Omental fat pad (tissue), 4 donors: ENCODE measurements around the gene CHST10. TPM values are rescaled to one million over a fixed set of nuclear protein-coding genes. Genes with fewer than 3 reads are reported as not detected.

Source experiments
- ATAC-seq: fragments of 150-250 bp; one replicate; pipeline ENCODE4 v1.9.1; 2016; ENCODE audit warnings: mild to moderate bottlenecking, moderate library complexity; ENCODE audit not compliant: low FRiP score
- DNase-seq: peaks from one replicate; pipeline ENCODE4 v3.0.0-alpha.2; 2019; ENCODE audit warnings: low spot score
- total RNA-seq, 4 donors: library from RNA; depleted of rRNA; stranded (reverse); fragments of >200 nt; gene quantifications; one replicate each; pipeline ENCODE4 v1.1.0, GENCODE V29; 2016
- TF ChIP-seq, protein P1 (sequence below), 3 donors: fragments of 450-650 bp; IDR thresholded peaks; one replicate each; pipeline ENCODE4 v1.5.1; 2016 to 2017; ENCODE audit warnings: antibody characterized with exemption in 3 of 3, mild to moderate bottlenecking in 3 of 3, moderate library complexity in 2 of 3

Gene CHST10
- total RNA-seq, 4 donors from 2014 or later: 6.9 to 13.2 (median 9.5) TPM

DNA sequence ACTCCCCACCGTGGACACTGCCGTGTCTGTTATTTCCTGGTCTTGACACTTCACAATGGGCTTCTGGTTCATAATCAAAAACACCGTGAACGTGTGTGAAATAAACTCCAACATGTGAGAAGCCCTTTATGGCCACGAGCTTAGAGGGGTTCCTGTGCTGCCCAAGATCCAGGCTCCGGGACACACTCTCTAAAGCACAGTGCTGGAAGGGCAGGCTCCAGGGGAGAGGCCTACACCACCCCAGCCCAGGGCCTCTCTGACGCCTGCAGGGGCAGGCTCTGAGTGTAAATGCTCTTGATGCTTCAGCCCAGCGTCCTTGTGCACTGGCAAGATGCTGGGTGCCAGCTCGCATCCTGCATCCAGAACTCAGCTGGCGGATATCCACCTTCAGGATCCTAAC lies 13.7 kb downstream of the CHST10 start:
- TF ChIP-seq, protein P1, sequence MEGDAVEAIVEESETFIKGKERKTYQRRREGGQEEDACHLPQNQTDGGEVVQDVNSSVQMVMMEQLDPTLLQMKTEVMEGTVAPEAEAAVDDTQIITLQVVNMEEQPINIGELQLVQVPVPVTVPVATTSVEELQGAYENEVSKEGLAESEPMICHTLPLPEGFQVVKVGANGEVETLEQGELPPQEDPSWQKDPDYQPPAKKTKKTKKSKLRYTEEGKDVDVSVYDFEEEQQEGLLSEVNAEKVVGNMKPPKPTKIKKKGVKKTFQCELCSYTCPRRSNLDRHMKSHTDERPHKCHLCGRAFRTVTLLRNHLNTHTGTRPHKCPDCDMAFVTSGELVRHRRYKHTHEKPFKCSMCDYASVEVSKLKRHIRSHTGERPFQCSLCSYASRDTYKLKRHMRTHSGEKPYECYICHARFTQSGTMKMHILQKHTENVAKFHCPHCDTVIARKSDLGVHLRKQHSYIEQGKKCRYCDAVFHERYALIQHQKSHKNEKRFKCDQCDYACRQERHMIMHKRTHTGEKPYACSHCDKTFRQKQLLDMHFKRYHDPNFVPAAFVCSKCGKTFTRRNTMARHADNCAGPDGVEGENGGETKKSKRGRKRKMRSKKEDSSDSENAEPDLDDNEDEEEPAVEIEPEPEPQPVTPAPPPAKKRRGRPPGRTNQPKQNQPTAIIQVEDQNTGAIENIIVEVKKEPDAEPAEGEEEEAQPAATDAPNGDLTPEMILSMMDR (IDR thresholded peaks at IDR 0.05): no peak
- ATAC-seq (no peak), DNase-seq (no peak)

DNA sequence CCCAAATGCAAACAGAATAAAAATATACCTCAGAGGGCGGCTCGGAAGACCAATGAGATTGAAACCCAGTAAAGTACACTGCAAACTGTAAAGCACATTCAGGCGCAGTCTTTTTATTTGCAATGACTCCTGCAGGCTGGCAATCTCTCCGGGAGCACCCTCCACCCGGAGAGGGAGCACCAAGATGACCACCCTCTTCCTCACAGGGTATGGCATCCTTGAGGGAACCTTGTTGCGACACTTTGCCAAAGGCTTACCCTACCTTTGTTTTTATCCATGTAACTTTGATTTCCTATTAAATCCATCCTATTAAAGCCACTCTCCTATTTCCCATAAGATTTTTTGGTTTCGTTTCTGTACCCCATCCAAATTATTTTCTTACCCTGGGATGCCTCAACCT lies 16.2 kb downstream of the CHST10 start:
- ATAC-seq (no peak), DNase-seq (no peak)
- TF ChIP-seq, protein P1 (IDR thresholded peaks at IDR 0.05): no peak

DNA sequence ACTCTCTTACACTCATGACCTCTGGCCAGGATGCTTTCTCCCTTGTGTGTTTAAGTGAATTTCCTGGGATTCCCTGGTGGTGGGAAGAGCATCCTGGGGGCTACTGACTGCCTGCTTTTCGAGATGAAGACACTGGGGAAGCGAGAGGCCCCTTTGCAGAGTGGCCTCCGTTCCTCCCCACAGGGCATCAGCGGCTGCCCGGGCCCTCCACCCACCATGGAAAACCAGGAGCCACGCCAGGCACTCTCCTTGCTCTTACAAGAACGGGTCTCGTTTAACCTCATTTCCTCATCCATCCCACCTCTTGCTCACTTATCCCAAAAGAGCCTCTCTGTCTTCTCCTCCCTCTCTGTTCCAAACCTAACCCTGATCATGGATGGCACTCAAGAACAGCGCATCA lies 17.8 kb downstream of the CHST10 start:
- no peak for ATAC-seq
- DNase-seq: no peak

DNA sequence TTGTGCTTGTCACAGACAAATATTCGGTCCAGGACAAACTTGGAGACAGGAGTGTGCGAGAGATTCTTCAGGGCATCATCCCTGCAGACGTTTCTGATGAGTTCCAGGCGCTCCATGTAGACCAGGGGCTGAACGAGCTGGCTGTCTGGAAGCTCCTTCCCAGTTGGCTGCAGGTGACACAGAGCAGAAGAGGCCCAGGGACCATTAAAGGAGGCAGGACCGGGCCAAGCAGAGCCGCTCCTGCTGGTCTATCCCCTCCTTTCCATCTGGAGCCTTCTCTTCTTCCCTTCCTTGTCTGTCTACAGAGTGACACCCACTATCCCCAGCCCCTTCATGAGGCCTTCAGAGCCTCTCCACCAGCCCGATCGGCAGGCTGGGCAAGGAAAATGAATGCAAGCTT lies 19.5 kb downstream of the CHST10 start:
- no peak for ATAC-seq
- DNase-seq: no peak
- TF ChIP-seq, protein P1 (IDR thresholded peaks at IDR 0.05): no peak

More for the DNA sequence above, 17.8 kb downstream of the CHST10 start:
- TF ChIP-seq, protein P1 (IDR thresholded peaks at IDR 0.05): no peak

DNA sequence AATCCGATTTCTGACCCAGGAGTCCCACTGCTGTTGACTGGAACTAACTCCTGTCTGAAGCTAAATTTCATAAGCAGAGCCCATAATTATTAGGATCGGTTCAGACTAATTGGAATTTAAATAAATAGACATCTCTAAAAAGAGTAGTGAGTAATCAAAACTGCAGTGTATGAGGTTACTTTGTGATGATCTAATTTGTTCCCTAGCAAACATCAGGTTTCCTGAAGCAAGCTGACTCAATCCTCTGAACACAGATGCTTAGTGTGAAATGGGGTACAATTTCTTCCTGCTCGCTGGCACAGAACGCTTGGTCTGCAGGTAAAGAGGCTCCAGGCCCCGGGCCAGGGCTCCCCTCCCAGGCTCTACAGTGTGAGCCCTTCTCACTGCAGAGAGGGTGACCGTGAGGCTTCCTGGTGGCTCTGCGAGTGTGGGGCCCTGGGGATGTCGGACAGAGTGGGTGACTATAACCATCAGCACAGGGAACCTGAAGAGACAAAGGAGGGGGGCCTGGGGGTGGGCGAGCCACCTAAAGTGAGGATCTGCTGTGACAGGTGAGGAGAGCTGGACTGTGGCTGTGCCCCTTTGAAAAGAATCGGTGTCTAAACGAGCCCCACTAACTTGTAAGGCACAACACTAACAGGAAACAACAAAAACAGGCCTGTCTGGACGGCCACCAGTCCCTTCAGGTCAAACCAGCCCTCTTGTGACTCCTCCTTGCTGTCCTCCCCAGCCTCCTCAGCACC lies 20.2 kb downstream of the CHST10 start:
- DNase-seq: no peak
- no peak for ATAC-seq
- TF ChIP-seq, protein P1 (IDR thresholded peaks at IDR 0.05): no peak

DNA sequence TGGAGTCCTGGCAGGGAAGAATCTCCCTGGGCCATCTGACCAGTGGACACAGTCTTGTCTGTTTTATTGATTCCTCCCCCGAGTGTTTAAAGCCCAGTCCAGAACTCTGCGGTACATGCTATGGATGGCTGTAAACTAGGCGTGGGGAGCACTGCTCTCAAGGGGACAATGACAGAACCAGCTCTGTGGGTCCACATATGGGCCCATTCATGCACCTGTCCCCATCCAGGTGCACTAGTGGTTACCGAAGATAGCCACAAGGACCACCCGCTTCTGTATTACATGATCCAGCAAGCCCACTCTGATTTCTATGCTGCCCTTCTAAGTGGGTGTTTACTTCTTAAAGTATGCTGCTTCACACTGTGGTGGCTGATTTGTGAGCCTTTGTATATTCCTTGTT lies 21.0 kb downstream of the CHST10 start:
- DNase-seq: no peak
- ATAC-seq: no peak
- TF ChIP-seq, protein P1 (IDR thresholded peaks at IDR 0.05): no peak
